ENCODE data around the gene GARIN6.
"Not testable (repeated sequence)": the region's sequence is repeated elsewhere in the genome, so short reads cannot be mapped to it uniquely, and the experiment has no call there.

GARIN6 gene

GRCh38 chr12:99647453-99647852 lies at the start of gene GARIN6:
Gene GARIN6 (plus strand): TSS chr12:99647753. CDS start chr12:99648175, 422 bp downstream.
- no peak for DNase-seq (ENCODE audit: low spot score)

- DNase-seq (ENCODE audit: low spot score), result no peak
Measured at GRCh38 chr12:99598785-99599184, 48.8 kb upstream of the GARIN6 start.

- DNase-seq (ENCODE audit: low spot score), result no peak
Measured at GRCh38 chr12:99600388-99600787, 47.2 kb upstream of the GARIN6 start.

GRCh38 chr12:99609455-99610181 lies 37.9 kb upstream of the GARIN6 start:
- no peak for DNase-seq (ENCODE audit: low spot score)

GRCh38 chr12:99611117-99611516 lies 36.4 kb upstream of the GARIN6 start:
- DNase-seq (ENCODE audit: low spot score), result no peak

- DNase-seq (ENCODE audit: low spot score), result no peak
Measured at GRCh38 chr12:99611599-99611998, 36.0 kb upstream of the GARIN6 start.

GRCh38 chr12:99618657-99619056 lies 28.9 kb upstream of the GARIN6 start:
- DNase-seq (ENCODE audit: low spot score), result no peak

- no peak for DNase-seq (ENCODE audit: low spot score)
Measured at GRCh38 chr12:99619389-99620158, 28.0 kb upstream of the GARIN6 start.

- DNase-seq (ENCODE audit: low spot score), result no peak
Measured at GRCh38 chr12:99620159-99620479, 27.4 kb upstream of the GARIN6 start.

- DNase-seq (ENCODE audit: low spot score), result not testable (repeated sequence)
Measured at GRCh38 chr12:99624591-99624990, 23.0 kb upstream of the GARIN6 start.

GRCh38 chr12:99627459-99627858 lies 20.1 kb upstream of the GARIN6 start:
- no peak for DNase-seq (ENCODE audit: low spot score)

GRCh38 chr12:99644629-99645028 lies 2.9 kb upstream of the GARIN6 start:
- DNase-seq (ENCODE audit: low spot score), result no peak

GRCh38 chr12:99648183-99648582 lies 630 bp downstream of the GARIN6 start:
- DNase-seq (ENCODE audit: low spot score), result no peak

GRCh38 chr12:99649551-99649950 lies 2.0 kb downstream of the GARIN6 start:
- DNase-seq (ENCODE audit: low spot score), result no peak

GRCh38 chr12:99658671-99659349 lies 11.3 kb downstream of the GARIN6 start:
- no peak for DNase-seq (ENCODE audit: low spot score)

- no peak for DNase-seq (ENCODE audit: low spot score)
Measured at GRCh38 chr12:99670635-99671034, 23.1 kb downstream of the GARIN6 start.

GRCh38 chr12:99680276-99680675 lies 32.7 kb downstream of the GARIN6 start:
- DNase-seq (ENCODE audit: low spot score), result no peak

- DNase-seq (ENCODE audit: low spot score), result no peak
Measured at GRCh38 chr12:99686142-99686541, 38.6 kb downstream of the GARIN6 start.

GRCh38 chr12:99695050-99695449 lies 47.5 kb downstream of the GARIN6 start:
- DNase-seq (ENCODE audit: low spot score), result no peak

All from SW480 (cell line).